ENCODE measurements around the gene NBEAL1.
"Not testable (repeated sequence)": the region's sequence is repeated elsewhere in the genome, so short reads cannot be mapped to it uniquely, and the experiment has no call there.

- not testable (repeated sequence) for TF ChIP-seq POLR2A (IDR thresholded peaks at IDR 0.05; ENCODE audit: control extremely low read depth in 1 of 2, low read depth in 2 of 2, low read length in 2 of 2); SAP30 (IDR thresholded peaks at IDR 0.05; ENCODE audit: insufficient read depth, insufficient replicate concordance, low read length); EZH2 (IDR thresholded peaks at IDR 0.05; ENCODE audit: low read depth, low read length, severe bottlenecking); HDAC2 (IDR thresholded peaks at IDR 0.05; ENCODE audit: borderline replicate concordance in 1 of 2, low read depth in 2 of 2, low read length in 2 of 2); CTCF (IDR thresholded peaks at IDR 0.05; ENCODE audit: control extremely low read depth in 1 of 3, insufficient read depth in 1 of 3, low read depth in 1 of 3, low read length in 3 of 3); RFX5 (IDR thresholded peaks at IDR 0.05; ENCODE audit: borderline replicate concordance, low read depth, low read length); GABPA (IDR thresholded peaks at IDR 0.05; ENCODE audit: borderline replicate concordance, insufficient read depth, low read length); KDM5A (IDR thresholded peaks at IDR 0.05; ENCODE audit: low read length); MAFK (IDR thresholded peaks at IDR 0.05; ENCODE audit: low read depth, low read length); EP300 (IDR thresholded peaks at IDR 0.05; ENCODE audit: borderline replicate concordance in 1 of 2, low read depth in 2 of 2, low read length in 2 of 2); KDM1A (IDR thresholded peaks at IDR 0.05; ENCODE audit: borderline replicate concordance, low read length); MAX (IDR thresholded peaks at IDR 0.05); E2F6 (IDR thresholded peaks at IDR 0.05)
Measured at GRCh38 chr2:203190547-203190946, 175.9 kb downstream of the NBEAL1 start.
